ENCODE data around the gene GADD45A.
"Not testable (repeated sequence)": the region's sequence is repeated elsewhere in the genome, so short reads cannot be mapped to it uniquely, and the experiment has no call there.

The GADD45A gene

GRCh38 chr1:67685067-67685557, at the start of gene GADD45A:
Gene GADD45A, plus strand, starts transcription at chr1:67685201. Its CDS starts 294 bp downstream, at chr1:67685495.
- peak; percentile 95 for DNase-seq

GRCh38 chr1:67636146-67636545, 48.9 kb upstream of the GADD45A start:
- no peak for DNase-seq

- no peak for DNase-seq
Observed at GRCh38 chr1:67639361-67639760, 45.6 kb upstream of the GADD45A start.

GRCh38 chr1:67642629-67643028, 42.4 kb upstream of the GADD45A start:
- DNase-seq = no peak

GRCh38 chr1:67644566-67644965, 40.4 kb upstream of the GADD45A start:
- DNase-seq = no peak

GRCh38 chr1:67645495-67646144, 39.4 kb upstream of the GADD45A start:
- no peak for DNase-seq

- DNase-seq = no peak
Observed at GRCh38 chr1:67646145-67647035, 38.6 kb upstream of the GADD45A start.

- no peak for DNase-seq
Observed at GRCh38 chr1:67647036-67647798, 37.8 kb upstream of the GADD45A start.

- no peak for DNase-seq
Observed at GRCh38 chr1:67647814-67648358, 37.1 kb upstream of the GADD45A start.

- no peak for DNase-seq
Observed at GRCh38 chr1:67648582-67649326, 36.2 kb upstream of the GADD45A start.

GRCh38 chr1:67650061-67650460, 34.9 kb upstream of the GADD45A start:
- no peak for DNase-seq

GRCh38 chr1:67651031-67651430, 34.0 kb upstream of the GADD45A start:
- no peak for DNase-seq

GRCh38 chr1:67652800-67653199, 32.2 kb upstream of the GADD45A start:
- no peak for DNase-seq

- no peak for DNase-seq
Observed at GRCh38 chr1:67653304-67653703, 31.7 kb upstream of the GADD45A start.

GRCh38 chr1:67655581-67655980, 29.4 kb upstream of the GADD45A start:
- no peak for DNase-seq

- not testable (repeated sequence) for DNase-seq
Observed at GRCh38 chr1:67657152-67657551, 27.8 kb upstream of the GADD45A start.

GRCh38 chr1:67659229-67659628, 25.8 kb upstream of the GADD45A start:
- no peak for DNase-seq

GRCh38 chr1:67662884-67663283, 22.1 kb upstream of the GADD45A start:
- DNase-seq = no peak

GRCh38 chr1:67664048-67664447, 21.0 kb upstream of the GADD45A start:
- no peak for DNase-seq

GRCh38 chr1:67665307-67665706, 19.7 kb upstream of the GADD45A start:
- not testable (repeated sequence) for DNase-seq

GRCh38 chr1:67666636-67667035, 18.4 kb upstream of the GADD45A start:
- DNase-seq = no peak

GRCh38 chr1:67668660-67669059, 16.3 kb upstream of the GADD45A start:
- DNase-seq = no peak
